Measurements from ENCODE around the gene C2orf74. TPM values are rescaled to one million over a fixed set of nuclear protein-coding genes. Genes with fewer than 3 reads are reported as not detected.
A peak's percentile ranks its signal among the peaks of the same experiment; 100 is the strongest.
"Not testable (repeated sequence)": the region's sequence is repeated elsewhere in the genome, so short reads cannot be mapped to it uniquely, and the experiment has no call there.

Gene C2orf74
- total RNA-seq, 4 donors from 2014 or later: 12.7 to 29.8 (median 20.6) TPM

GRCh38 chr2:61144697-61145268 lies 17.2 kb upstream of the C2orf74 start:
- intact Hi-C loops (cut with DNase I): loop anchor here (10.0 kb wide), 1 partner anchor 80 kb away; the partner anchor contains the start of gene SANBR
- H3K36me3 ChIP-seq: peaks cover 5 to 9% of the 10 kb centered on the region in 2 donors
- WGBS, 2 donors: 3 to 4% methylated on average over 30 to 31 of the region's 31 CpGs
- H3K27me3 ChIP-seq: no peaks in the 10 kb centered on the region
- peak overlapping the region in 2 of 3 donors; percentile 31 to 82 for H3K4me3 ChIP-seq (replicated peaks in 1 of 3)
- DNase-seq: peak; percentile 96 to 98
- TF ChIP-seq CTCF (IDR thresholded peaks at IDR 0.05) (peak in 1 of 6 experiments; percentile 10), POLR2A (IDR thresholded peaks at IDR 0.05) (peak in 1 of 2 donors; percentile 77)
- H3K4me1 ChIP-seq: peaks cover 4 to 6% of the 10 kb centered on the region in 2 donors
- no peaks in the 10 kb centered on the region for H3K9me3 ChIP-seq
- H3K27ac ChIP-seq: peak overlapping the region; percentile 65 to 89 (median 79)

GRCh38 chr2:61145990-61146389 lies 16.0 kb upstream of the C2orf74 start:
- intact Hi-C loops (cut with DNase I): loop anchor here (10.0 kb wide), 1 partner anchor 81 kb away; the partner anchor contains the start of gene SANBR
- H3K4me3 ChIP-seq (replicated peaks in 1 of 3): no peak overlapping the region
- H3K27ac ChIP-seq: no peak overlapping the region
- TF ChIP-seq CTCF (IDR thresholded peaks at IDR 0.05) (no peak), POLR2A (IDR thresholded peaks at IDR 0.05) (no peak)
- no peaks in the 10 kb centered on the region for H3K9me3 ChIP-seq
- H3K36me3 ChIP-seq: peaks cover 9% of the 10 kb centered on the region in 2 donors
- H3K4me1 ChIP-seq: peaks cover 4 to 6% of the 10 kb centered on the region in 2 donors
- 95 to 98% methylated on average over 2 of the region's 2 CpGs for WGBS, 2 donors
- DNase-seq: no peak
- no peaks in the 10 kb centered on the region for H3K27me3 ChIP-seq

- not testable (repeated sequence) for H3K27me3 ChIP-seq; H3K9me3 ChIP-seq; H3K4me3 ChIP-seq (replicated peaks in 1 of 3); H3K4me1 ChIP-seq; H3K36me3 ChIP-seq; DNase-seq; H3K27ac ChIP-seq
- WGBS, 2 donors: 96 to 98% methylated on average over 5 of the region's 5 CpGs
- intact Hi-C loops (cut with DNase I): loop anchor here (10.0 kb wide), 1 partner anchor 83 kb away; the partner anchor contains the start of gene SANBR
Measured at GRCh38 chr2:61148091-61148490, 13.9 kb upstream of the C2orf74 start.

GRCh38 chr2:61149074-61149473 lies 12.9 kb upstream of the C2orf74 start:
- intact Hi-C loops (cut with DNase I): loop anchor here (10.0 kb wide), 1 partner anchor 84 kb away; the partner anchor contains the start of gene SANBR
- WGBS, 2 donors: 90 to 97% methylated on average over 6 of the region's 6 CpGs
- H3K4me3 ChIP-seq (replicated peaks in 1 of 3): no peak overlapping the region
- peaks cover 4 to 6% of the 10 kb centered on the region in 2 donors for H3K4me1 ChIP-seq
- no peak for TF ChIP-seq CTCF (IDR thresholded peaks at IDR 0.05)
- TF ChIP-seq POLR2A (IDR thresholded peaks at IDR 0.05): no peak
- DNase-seq: no peak
- no peaks in the 10 kb centered on the region for H3K9me3 ChIP-seq
- H3K27me3 ChIP-seq: no peaks in the 10 kb centered on the region
- peaks cover 9% of the 10 kb centered on the region in 2 donors for H3K36me3 ChIP-seq
- no peak overlapping the region for H3K27ac ChIP-seq

- no peaks in the 10 kb centered on the region for H3K27me3 ChIP-seq
- no peaks in the 10 kb centered on the region for H3K4me1 ChIP-seq
- H3K27ac ChIP-seq: no peak overlapping the region
- no peaks in the 10 kb centered on the region for H3K9me3 ChIP-seq
- H3K36me3 ChIP-seq: peaks cover 9% of the 10 kb centered on the region in 2 donors
- H3K4me3 ChIP-seq (replicated peaks in 1 of 3): no peak overlapping the region
- no peak for TF ChIP-seq CTCF (IDR thresholded peaks at IDR 0.05)
- no peak for TF ChIP-seq POLR2A (IDR thresholded peaks at IDR 0.05)
- 90 to 96% methylated on average over 1 of the region's 1 CpG for WGBS, 2 donors
- intact Hi-C loops (cut with DNase I): no loop called here
- no peak for DNase-seq
Measured at GRCh38 chr2:61151436-61151835, 10.6 kb upstream of the C2orf74 start.
